Gastroesophageal sphincter (tissue), 3 donors: ENCODE results near the gene PHF19.

Experiments
- EP300 ChIP-seq: sonication (generic); formaldehyde crosslinking; IDR thresholded peaks from one replicate; pipeline ENCODE4 v1.6.1; 2017; ENCODE audit warnings: antibody characterized with exemption, mild to moderate bottlenecking
- POLR2A ChIP-seq, 2 donors: fragments of 450-650 bp; IDR thresholded peaks; one replicate each; pipeline ENCODE4 v1.6.1; 2017; ENCODE audit warnings: antibody characterized with exemption in 2 of 2, mild to moderate bottlenecking in 2 of 2, moderate library complexity in 1 of 2
- TF ChIP-seq, protein P1 (sequence below), 4 experiments: fragments of 200-600 bp in 2 of 4; fragments of 450-650 bp in 2 of 4; sonication (generic) in 1 of 4; IDR thresholded peaks; one replicate each; pipeline ENCODE4 v1.5.1; 2017 to 2019; ENCODE audit warnings: antibody characterized with exemption in 4 of 4, mild to moderate bottlenecking in 2 of 4, moderate library complexity in 2 of 4

DNA sequence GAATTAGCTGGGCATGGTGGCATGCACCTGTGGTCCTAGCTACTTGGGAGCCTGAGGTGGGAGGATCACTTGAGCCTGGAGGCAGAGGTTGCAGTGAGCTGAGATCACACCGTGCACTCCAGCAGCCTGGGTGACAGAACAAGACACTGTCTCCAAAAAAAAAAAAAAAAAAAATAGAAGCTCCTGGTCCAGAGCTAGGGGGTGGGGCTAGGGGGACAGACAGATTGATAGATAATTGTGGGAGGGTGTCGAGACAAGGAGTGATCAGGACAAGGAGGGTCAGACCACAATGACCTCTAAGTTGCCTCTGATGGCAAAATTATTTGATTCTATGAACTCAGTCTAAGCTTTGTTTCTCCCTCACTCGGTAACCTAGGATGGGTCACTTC is 6.6 kb upstream of the PHF19 start:
- TF ChIP-seq POLR2A (IDR thresholded peaks at IDR 0.05) (no peak), EP300 (no peak)
- TF ChIP-seq, protein P1, sequence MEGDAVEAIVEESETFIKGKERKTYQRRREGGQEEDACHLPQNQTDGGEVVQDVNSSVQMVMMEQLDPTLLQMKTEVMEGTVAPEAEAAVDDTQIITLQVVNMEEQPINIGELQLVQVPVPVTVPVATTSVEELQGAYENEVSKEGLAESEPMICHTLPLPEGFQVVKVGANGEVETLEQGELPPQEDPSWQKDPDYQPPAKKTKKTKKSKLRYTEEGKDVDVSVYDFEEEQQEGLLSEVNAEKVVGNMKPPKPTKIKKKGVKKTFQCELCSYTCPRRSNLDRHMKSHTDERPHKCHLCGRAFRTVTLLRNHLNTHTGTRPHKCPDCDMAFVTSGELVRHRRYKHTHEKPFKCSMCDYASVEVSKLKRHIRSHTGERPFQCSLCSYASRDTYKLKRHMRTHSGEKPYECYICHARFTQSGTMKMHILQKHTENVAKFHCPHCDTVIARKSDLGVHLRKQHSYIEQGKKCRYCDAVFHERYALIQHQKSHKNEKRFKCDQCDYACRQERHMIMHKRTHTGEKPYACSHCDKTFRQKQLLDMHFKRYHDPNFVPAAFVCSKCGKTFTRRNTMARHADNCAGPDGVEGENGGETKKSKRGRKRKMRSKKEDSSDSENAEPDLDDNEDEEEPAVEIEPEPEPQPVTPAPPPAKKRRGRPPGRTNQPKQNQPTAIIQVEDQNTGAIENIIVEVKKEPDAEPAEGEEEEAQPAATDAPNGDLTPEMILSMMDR (IDR thresholded peaks at IDR 0.05) = no peak
